Measurements from ENCODE around the gene RPL13A.

GRCh38 chr19:49530708-49531107 lies 43.3 kb downstream of the RPL13A start:
- TF ChIP-seq CTCF (IDR thresholded peaks at IDR 0.05): no peak
- no peak for TF ChIP-seq EZH2phosphoT487 (IDR thresholded peaks at IDR 0.05)
